Ishikawa (cell line): ENCODE measurements around the gene FGD3.

Experiments
- CEBPB ChIP-seq: IDR thresholded peaks from 2 replicates; pipeline ENCODE4 v1.6.1; 2012
- EGR1 ChIP-seq: IDR thresholded peaks from 2 replicates; pipeline ENCODE4 v1.6.1; 2012
- EP300 ChIP-seq: IDR thresholded peaks from 2 replicates; pipeline ENCODE4 v1.6.1; 2012; ENCODE audit warnings: borderline replicate concordance
- FOXM1 ChIP-seq: IDR thresholded peaks from 2 replicates; pipeline ENCODE4 v1.6.1; 2012; ENCODE audit warnings: low read depth, borderline replicate concordance
- RAD21 ChIP-seq: IDR thresholded peaks from 2 replicates; pipeline ENCODE4 v1.6.1; 2012; ENCODE audit warnings: low read depth
- YY1 ChIP-seq: IDR thresholded peaks from 2 replicates; pipeline ENCODE4 v1.6.1; 2012; ENCODE audit warnings: low read depth

GRCh38 chr9:93001031-93001430 is 53.7 kb downstream of the FGD3 start:
- TF ChIP-seq YY1 (no peak), FOXM1 (no peak), EP300 (no peak), RAD21 (no peak), EGR1 (no peak), CEBPB (no peak)
